Calu3 (cell line): Measurements from ENCODE around the gene SNRNP200. TPM values are rescaled to one million over a fixed set of nuclear protein-coding genes. Genes with fewer than 3 reads are reported as not detected.
A peak's percentile ranks its signal among the peaks of the same experiment; 100 is the strongest.
"Not testable (repeated sequence)": the region's sequence is repeated elsewhere in the genome, so short reads cannot be mapped to it uniquely, and the experiment has no call there.

Experiments
- BruUV-seq: library from RNA; stranded (reverse); fragments of 400-500 nt; replicated peaks from 2 replicates; lab custom pipeline; 2021; lab: Mats Ljungman, UMichigan
- CTCF ChIA-PET: fragments of 300-600 bp; sonication (Branson Sonifier 250); formaldehyde crosslinking; loops from one replicate; lab custom pipeline; 2022; ENCODE audit warnings: antibody characterized with exemption; lab: Charles Lee
- DNase-seq: peaks from one replicate; pipeline ENCODE4 v3.0.0; 2022
- H3K27ac Mint-ChIP-seq: one replicate; pipeline ENCODE4 v1.8.0; 2022; ENCODE audit warnings: mixed read lengths; ENCODE audit not compliant: unreplicated experiment
- H3K27me3 Mint-ChIP-seq: one replicate; pipeline ENCODE4 v1.8.0; 2022; ENCODE audit warnings: mixed read lengths; ENCODE audit not compliant: unreplicated experiment
- H3K36me3 Mint-ChIP-seq: one replicate; pipeline ENCODE4 v1.8.0; 2022; ENCODE audit warnings: mild to moderate bottlenecking, moderate library complexity, mixed read lengths; ENCODE audit not compliant: insufficient read depth, unreplicated experiment
- H3K4me1 Mint-ChIP-seq: one replicate; pipeline ENCODE4 v1.8.0; 2022; ENCODE audit warnings: mild to moderate bottlenecking, low read depth, mixed read lengths; ENCODE audit not compliant: unreplicated experiment
- H3K4me3 Mint-ChIP-seq: one replicate; pipeline ENCODE4 v1.8.0; 2022; ENCODE audit warnings: mild to moderate bottlenecking, low read depth, moderate library complexity, mixed read lengths; ENCODE audit not compliant: unreplicated experiment
- H3K9me3 Mint-ChIP-seq: one replicate; pipeline ENCODE4 v1.8.0; 2022; ENCODE audit warnings: low read depth, mixed read lengths; ENCODE audit not compliant: unreplicated experiment
- CTCF ChIP-seq: fragments of 200-600 bp; IDR thresholded peaks from one replicate; pipeline ENCODE4 v1.8.0; 2022; ENCODE audit warnings: antibody characterized with exemption; ENCODE audit not compliant: unreplicated experiment
- intact Hi-C: fragments of 100-400 bp; cut with micrococcal nuclease; formaldehyde crosslinking; loops from one replicate; pipeline ENCODE4 v1.10.0; 2022; ENCODE audit not compliant: unreplicated experiment
- total RNA-seq: library from RNA; stranded (reverse); gene quantifications from 2 replicates; pipeline ENCODE4 v1.2.3, GENCODE V29; 2022

SNRNP200 gene
- total RNA-seq, 1 experiment from 2014 or later, result 140 TPM

GRCh38 chr2:96306370-96306769 lies 1.0 kb upstream of the SNRNP200 start:
- no TSS peak for BruUV-seq
- Mint-ChIP-seq H3K4me1 (peaks cover 22% of the 10 kb centered on the region), H3K27ac (peak overlapping the region; percentile 94), H3K27me3 (no peaks in the 10 kb centered on the region), H3K9me3 (no peaks in the 10 kb centered on the region), H3K36me3 (peaks cover 43% of the 10 kb centered on the region), H3K4me3 (peak overlapping the region; percentile 98)
- intact Hi-C loops, result no loop called here
- DNase-seq, result no peak
- CTCF ChIA-PET, result no interaction called here
- TF ChIP-seq CTCF, result no peak

- no peak for DNase-seq
- no peaks in the 10 kb centered on the region for H3K27me3 Mint-ChIP-seq
- no peak for TF ChIP-seq CTCF
- peak overlapping the region; percentile 98 for H3K4me3 Mint-ChIP-seq
- CTCF ChIA-PET, result no interaction called here
- TSS peak; percentile 88 for BruUV-seq
- intact Hi-C loops, result no loop called here
- peak overlapping the region; percentile 94 for H3K27ac Mint-ChIP-seq
- peaks cover 48% of the 10 kb centered on the region for H3K36me3 Mint-ChIP-seq
- no peaks in the 10 kb centered on the region for H3K9me3 Mint-ChIP-seq
- peaks cover 22% of the 10 kb centered on the region for H3K4me1 Mint-ChIP-seq
Observed at GRCh38 chr2:96305979-96306308, 598 bp upstream of the SNRNP200 start.

- Mint-ChIP-seq H3K27me3 (no peaks in the 10 kb centered on the region), H3K9me3 (no peaks in the 10 kb centered on the region), H3K36me3 (peaks cover 49% of the 10 kb centered on the region), H3K4me1 (peaks cover 22% of the 10 kb centered on the region), H3K4me3 (peak overlapping the region; percentile 98), H3K27ac (peak overlapping the region; percentile 94)
- no TSS peak for BruUV-seq
- intact Hi-C loops, result no loop called here
- CTCF ChIA-PET, result interaction anchor here (0.6 kb wide), 1 partner anchor 1380 kb away, joined by 3 read pairs; no protein-coding TSS in a partner anchor
- DNase-seq, result no peak
- no peak for TF ChIP-seq CTCF
Observed at GRCh38 chr2:96304606-96305005, 740 bp downstream of the SNRNP200 start.

GRCh38 chr2:96301865-96302264 lies 3.5 kb downstream of the SNRNP200 start:
- intact Hi-C loops, result no loop called here
- no peak overlapping the region for H3K4me3 Mint-ChIP-seq
- H3K4me1 Mint-ChIP-seq, result peaks cover 21% of the 10 kb centered on the region
- no peak overlapping the region for H3K27ac Mint-ChIP-seq
- CTCF ChIA-PET, result no interaction called here
- no peak for TF ChIP-seq CTCF
- no peaks in the 10 kb centered on the region for H3K27me3 Mint-ChIP-seq
- no peaks in the 10 kb centered on the region for H3K9me3 Mint-ChIP-seq
- no TSS peak for BruUV-seq
- H3K36me3 Mint-ChIP-seq, result peaks cover 59% of the 10 kb centered on the region
- DNase-seq, result no peak

GRCh38 chr2:96296925-96297324 lies 8.4 kb downstream of the SNRNP200 start:
- Mint-ChIP-seq H3K36me3 (peaks cover 51% of the 10 kb centered on the region), H3K4me3 (no peak overlapping the region), H3K27ac (no peak overlapping the region), H3K9me3 (no peaks in the 10 kb centered on the region), H3K27me3 (no peaks in the 10 kb centered on the region), H3K4me1 (peaks cover 2% of the 10 kb centered on the region)
- BruUV-seq, result no TSS peak
- CTCF ChIA-PET, result no interaction called here
- DNase-seq, result no peak
- no peak for TF ChIP-seq CTCF
- intact Hi-C loops, result no loop called here

GRCh38 chr2:96294271-96294670 lies 11.1 kb downstream of the SNRNP200 start:
- BruUV-seq, CTCF ChIA-PET, H3K4me1 Mint-ChIP-seq, H3K4me3 Mint-ChIP-seq, H3K27me3 Mint-ChIP-seq, H3K9me3 Mint-ChIP-seq, H3K27ac Mint-ChIP-seq, intact Hi-C loops, DNase-seq: not testable (repeated sequence)
- H3K36me3 Mint-ChIP-seq, result peaks cover 51% of the 10 kb centered on the region
